Measurements from ENCODE around the gene FBLN2. TPM values are rescaled to one million over a fixed set of nuclear protein-coding genes. Genes with fewer than 3 reads are reported as not detected.

FBLN2 gene
- total and polyA plus RNA-seq, 2 of the 13 experiments (the other 11 are each of a cell fraction or from before 2014, with no cell fraction given) = not detected

- TF ChIP-seq ZNF530 (CRISPR knock-in tag; IDR thresholded peaks at IDR 0.05; ENCODE audit: low read depth) (no peak), ZFY (CRISPR knock-in tag; IDR thresholded peaks at IDR 0.05) (peak; percentile 51; the same call in 1 of the 2 replicates), THAP7 (CRISPR knock-in tag; IDR thresholded peaks at IDR 0.05) (no peak), ETV5 (CRISPR knock-in tag; IDR thresholded peaks at IDR 0.05; ENCODE audit: borderline replicate concordance) (peak; percentile 26; the same call in 1 of the 2 replicates), ZNF589 (CRISPR knock-in tag; conservative IDR thresholded peaks at IDR 0.05) (peak; percentile 62; the same call in 1 of the 2 replicates), ZNF142 (CRISPR knock-in tag; IDR thresholded peaks at IDR 0.05) (peak; percentile 73), ZNF788 (CRISPR knock-in tag; IDR thresholded peaks at IDR 0.05; ENCODE audit: borderline replicate concordance) (peak; percentile 87), ZNF619 (CRISPR knock-in tag; IDR thresholded peaks at IDR 0.05) (no peak), CHCHD3 (CRISPR knock-in tag; IDR thresholded peaks at IDR 0.05) (no peak), ZNF318 (CRISPR knock-in tag; IDR thresholded peaks at IDR 0.05) (no peak)
Measured at GRCh38 chr3:13650210-13651056, 101.5 kb downstream of the FBLN2 start (continued).

All from HepG2 (cell line).